Nephron progenitor cell (in vitro differentiated cells): ENCODE results near the gene STAB1.
A peak's percentile ranks its signal among the peaks of the same experiment; 100 is the strongest.

Experiments
- DNase-seq: peaks from one replicate; pipeline ENCODE4 v3.0.0; 2021
- H3K27ac Mint-ChIP-seq: 2 replicates; pipeline ENCODE4 v1.8.0; 2021; ENCODE audit warnings: mild to moderate bottlenecking, moderate library complexity, mixed read lengths
- H3K27me3 Mint-ChIP-seq: 2 replicates; pipeline ENCODE4 v1.8.0; 2021; ENCODE audit warnings: mild to moderate bottlenecking, low read depth, mixed read lengths; ENCODE audit not compliant: poor library complexity
- H3K36me3 Mint-ChIP-seq: 2 replicates; pipeline ENCODE4 v1.8.0; 2021; ENCODE audit warnings: low read depth, mixed read lengths
- H3K4me1 Mint-ChIP-seq: 2 replicates; pipeline ENCODE4 v1.8.0; 2021; ENCODE audit warnings: mixed read lengths
- H3K4me3 Mint-ChIP-seq: 2 replicates; pipeline ENCODE4 v1.8.0; 2021; ENCODE audit warnings: mild to moderate bottlenecking, moderate library complexity, mixed read lengths
- H3K9me3 Mint-ChIP-seq: 2 replicates; pipeline ENCODE4 v1.8.0; 2021; ENCODE audit warnings: mild to moderate bottlenecking, moderate library complexity, mixed read lengths
- CTCF ChIP-seq: fragments of 200-600 bp; sonication (generic); IDR thresholded peaks from 2 replicates; pipeline ENCODE4 v1.5.0; 2021; ENCODE audit warnings: antibody characterized with exemption

The STAB1 gene

GRCh38 chr3:52528586-52529375 lies 33.6 kb downstream of the STAB1 start:
- Mint-ChIP-seq H3K4me3 (no peak overlapping the region), H3K9me3 (no peaks in the 10 kb centered on the region), H3K36me3 (peaks cover 36% of the 10 kb centered on the region), H3K4me1 (peaks cover 51% of the 10 kb centered on the region), H3K27ac (peak overlapping the region; percentile 69), H3K27me3 (no peaks in the 10 kb centered on the region)
- DNase-seq = no peak
- no peak for TF ChIP-seq CTCF

GRCh38 chr3:52529376-52530333 lies 34.5 kb downstream of the STAB1 start:
- H3K27ac Mint-ChIP-seq = peak overlapping the region; percentile 69
- H3K4me3 Mint-ChIP-seq = peak overlapping the region; percentile 23
- H3K4me1 Mint-ChIP-seq = peaks cover 55% of the 10 kb centered on the region
- TF ChIP-seq CTCF = no peak
- no peaks in the 10 kb centered on the region for H3K9me3 Mint-ChIP-seq
- no peak for DNase-seq
- H3K36me3 Mint-ChIP-seq = peaks cover 28% of the 10 kb centered on the region
- H3K27me3 Mint-ChIP-seq = no peaks in the 10 kb centered on the region

- Mint-ChIP-seq H3K4me3 (peak overlapping the region; percentile 88), H3K36me3 (peaks cover 21% of the 10 kb centered on the region)
- no peak for TF ChIP-seq CTCF
Measured at GRCh38 chr3:52530918-52531826, 36.0 kb downstream of the STAB1 start.

GRCh38 chr3:52531860-52532516 lies 36.9 kb downstream of the STAB1 start:
- Mint-ChIP-seq H3K27me3 (no peaks in the 10 kb centered on the region), H3K4me3 (peak overlapping the region; percentile 88), H3K9me3 (no peaks in the 10 kb centered on the region), H3K36me3 (peaks cover 16% of the 10 kb centered on the region), H3K27ac (no peak overlapping the region), H3K4me1 (peaks cover 63% of the 10 kb centered on the region)
- TF ChIP-seq CTCF = no peak
- DNase-seq = no peak

More at GRCh38 chr3:52530918-52531826, 36.0 kb downstream of the STAB1 start:
- H3K27ac Mint-ChIP-seq = no peak overlapping the region
- no peaks in the 10 kb centered on the region for H3K27me3 Mint-ChIP-seq
- H3K4me1 Mint-ChIP-seq = peaks cover 63% of the 10 kb centered on the region
- H3K9me3 Mint-ChIP-seq = no peaks in the 10 kb centered on the region
- no peak for DNase-seq

GRCh38 chr3:52532517-52532837 lies 37.3 kb downstream of the STAB1 start:
- peaks cover 16% of the 10 kb centered on the region for H3K36me3 Mint-ChIP-seq
- DNase-seq = peak; percentile 36
- no peak for TF ChIP-seq CTCF
- no peaks in the 10 kb centered on the region for H3K27me3 Mint-ChIP-seq
- H3K9me3 Mint-ChIP-seq = no peaks in the 10 kb centered on the region
- peak overlapping the region; percentile 88 for H3K4me3 Mint-ChIP-seq
- H3K27ac Mint-ChIP-seq = no peak overlapping the region
- peaks cover 63% of the 10 kb centered on the region for H3K4me1 Mint-ChIP-seq
